Neural cell (in vitro differentiated cells): ENCODE results near the gene TMEM39A. TPM values are rescaled to one million over a fixed set of nuclear protein-coding genes. Genes with fewer than 3 reads are reported as not detected.

Experiments used
- H2AFZ ChIP-seq: fragments of 200-600, 300-800 bp; sonication (generic), shearing (Covaris generic); 2 replicates; pipeline ENCODE4 v1.6.0; 2014; ENCODE audit warnings: low read depth, mild to moderate bottlenecking, antibody characterized with exemption, low read length, moderate library complexity
- H3F3A ChIP-seq: fragments of 200-600 bp; shearing (Covaris generic); 2 replicates; pipeline ENCODE4 v1.6.1; 2016; ENCODE audit warnings: mild to moderate bottlenecking, moderate library complexity, mixed read lengths, antibody characterized with exemption, low read length; ENCODE audit not compliant: insufficient read depth, poor library complexity, severe bottlenecking
- H3K27ac ChIP-seq: fragments of 200-600, 300-800 bp; sonication (generic), shearing (Covaris generic); 2 replicates; pipeline ENCODE4 v1.5.1; 2014; ENCODE audit warnings: mild to moderate bottlenecking, low read length, moderate library complexity
- H3K27me3 ChIP-seq: fragments of 300-800, 200-600 bp; sonication (generic), shearing (Covaris generic); 2 replicates; pipeline ENCODE4 v1.6.0; 2014; ENCODE audit warnings: mild to moderate bottlenecking, low read depth, low read length, moderate library complexity; ENCODE audit not compliant: insufficient read depth
- H3K36me3 ChIP-seq: fragments of 300-800, 200-600 bp; sonication (generic), shearing (Covaris generic); 2 replicates; pipeline ENCODE4 v1.5.1; 2014; ENCODE audit warnings: mild to moderate bottlenecking, antibody characterized with exemption, low read length, moderate library complexity; ENCODE audit not compliant: insufficient read depth
- H3K4me2 ChIP-seq: fragments of 300-800, 200-600 bp; sonication (generic), shearing (Covaris generic); 2 replicates; pipeline ENCODE4 v1.6.0; 2014; ENCODE audit warnings: mild to moderate bottlenecking, low read length
- H3K4me3 ChIP-seq: fragments of 300-800, 200-600 bp; sonication (generic), shearing (Covaris generic); 2 replicates; pipeline ENCODE4 v1.5.1; 2014; ENCODE audit warnings: mild to moderate bottlenecking, low read length, moderate library complexity
- H3K79me2 ChIP-seq: fragments of 200-600 bp; shearing (Covaris generic); replicated peaks from 2 replicates; pipeline ENCODE4 v1.6.0; 2014; ENCODE audit warnings: mild to moderate bottlenecking, low read length, moderate library complexity; ENCODE audit not compliant: insufficient read depth
- H3K9ac ChIP-seq: fragments of 300-800, 200-600 bp; sonication (generic), shearing (Covaris generic); 2 replicates; pipeline ENCODE4 v1.6.1; 2016; ENCODE audit warnings: mild to moderate bottlenecking, low read length, mixed read lengths
- H3K9me2 ChIP-seq: fragments of 200-600 bp; shearing (Covaris generic); 2 replicates; pipeline ENCODE4 v1.6.1; 2016; ENCODE audit warnings: mild to moderate bottlenecking, low read length, mixed read lengths; ENCODE audit not compliant: insufficient read depth
- H3K9me3 ChIP-seq: fragments of 200-600, 300-800 bp; sonication (generic), shearing (Covaris generic); 2 replicates; pipeline ENCODE4 v1.6.1; 2016; ENCODE audit warnings: mild to moderate bottlenecking, mixed run types, low read length, moderate library complexity, mixed read lengths
- H4K20me1 ChIP-seq: fragments of 200-600 bp; shearing (Covaris generic); 2 replicates; pipeline ENCODE4 v1.6.1; 2016; ENCODE audit warnings: mild to moderate bottlenecking, mixed run types; ENCODE audit not compliant: insufficient read depth
- EP300 ChIP-seq: fragments of 450-650 bp; conservative IDR thresholded peaks from 2 replicates; pipeline ENCODE4 v1.6.1; 2014; ENCODE audit warnings: antibody characterized with exemption, mild to moderate bottlenecking, moderate library complexity; ENCODE audit not compliant: poor library complexity, severe bottlenecking
- EZH2 ChIP-seq: fragments of 200-600, 300-800 bp; shearing (Covaris generic), sonication (generic); IDR thresholded peaks from 2 replicates; pipeline ENCODE4 v1.6.1; 2014; ENCODE audit warnings: antibody characterized with exemption, low read length, borderline replicate concordance, mild to moderate bottlenecking; ENCODE audit not compliant: insufficient read depth, poor library complexity, severe bottlenecking
- MXI1 ChIP-seq: fragments of 450-650 bp; conservative IDR thresholded peaks from 2 replicates; pipeline ENCODE4 v1.6.1; 2014; ENCODE audit warnings: antibody characterized with exemption, mild to moderate bottlenecking; ENCODE audit not compliant: poor library complexity, severe bottlenecking
- POLR2AphosphoS5 ChIP-seq: IDR thresholded peaks from 2 replicates; pipeline ENCODE4 v1.6.1; 2012
- RAD21 ChIP-seq: fragments of 450-650 bp; conservative IDR thresholded peaks from 2 replicates; pipeline ENCODE4 v1.6.1; 2014; ENCODE audit warnings: antibody characterized with exemption, mild to moderate bottlenecking, moderate library complexity
- REST ChIP-seq: IDR thresholded peaks from 2 replicates; pipeline ENCODE4 v1.6.1; 2012; ENCODE audit warnings: borderline replicate concordance
- SMC3 ChIP-seq: fragments of 450-650 bp; conservative IDR thresholded peaks from 2 replicates; pipeline ENCODE4 v1.6.1; 2014; ENCODE audit warnings: antibody characterized with exemption, mild to moderate bottlenecking, moderate library complexity; ENCODE audit not compliant: poor library complexity
- TAF1 ChIP-seq: IDR thresholded peaks from 2 replicates; pipeline ENCODE4 v1.6.1; 2012; ENCODE audit warnings: low read depth
- polyA plus RNA-seq: library from polyadenylated mRNA; depleted of rRNA; stranded (reverse); fragments of >200 nt; gene quantifications from 2 replicates; pipeline ENCODE4 v1.2.3, GENCODE V29; 2014
- TF ChIP-seq, protein P1 (sequence below): fragments of 450-650 bp; IDR thresholded peaks from 2 replicates; pipeline ENCODE4 v1.5.1; 2014; ENCODE audit warnings: antibody characterized with exemption, mild to moderate bottlenecking, moderate library complexity; ENCODE audit not compliant: poor library complexity, severe bottlenecking

TMEM39A gene
- polyA plus RNA-seq, 1 donor from 2014 or later: 21.1 TPM

GRCh38 chr3:119400466-119400865, 62.9 kb downstream of the TMEM39A start:
- H3K27ac ChIP-seq: no peak overlapping the region
- no peaks in the 10 kb centered on the region for H3F3A ChIP-seq
- H3K4me2 ChIP-seq: no peak overlapping the region
- H3K79me2 ChIP-seq: no peaks in the 10 kb centered on the region
- no peaks in the 10 kb centered on the region for H4K20me1 ChIP-seq
- no peaks in the 10 kb centered on the region for H3K36me3 ChIP-seq
- H3K27me3 ChIP-seq: no peaks in the 10 kb centered on the region
- no peaks in the 10 kb centered on the region for H3K9me2 ChIP-seq
- no peaks in the 10 kb centered on the region for H3K9me3 ChIP-seq
- H2AFZ ChIP-seq: no peak overlapping the region
- TF ChIP-seq, protein P1, sequence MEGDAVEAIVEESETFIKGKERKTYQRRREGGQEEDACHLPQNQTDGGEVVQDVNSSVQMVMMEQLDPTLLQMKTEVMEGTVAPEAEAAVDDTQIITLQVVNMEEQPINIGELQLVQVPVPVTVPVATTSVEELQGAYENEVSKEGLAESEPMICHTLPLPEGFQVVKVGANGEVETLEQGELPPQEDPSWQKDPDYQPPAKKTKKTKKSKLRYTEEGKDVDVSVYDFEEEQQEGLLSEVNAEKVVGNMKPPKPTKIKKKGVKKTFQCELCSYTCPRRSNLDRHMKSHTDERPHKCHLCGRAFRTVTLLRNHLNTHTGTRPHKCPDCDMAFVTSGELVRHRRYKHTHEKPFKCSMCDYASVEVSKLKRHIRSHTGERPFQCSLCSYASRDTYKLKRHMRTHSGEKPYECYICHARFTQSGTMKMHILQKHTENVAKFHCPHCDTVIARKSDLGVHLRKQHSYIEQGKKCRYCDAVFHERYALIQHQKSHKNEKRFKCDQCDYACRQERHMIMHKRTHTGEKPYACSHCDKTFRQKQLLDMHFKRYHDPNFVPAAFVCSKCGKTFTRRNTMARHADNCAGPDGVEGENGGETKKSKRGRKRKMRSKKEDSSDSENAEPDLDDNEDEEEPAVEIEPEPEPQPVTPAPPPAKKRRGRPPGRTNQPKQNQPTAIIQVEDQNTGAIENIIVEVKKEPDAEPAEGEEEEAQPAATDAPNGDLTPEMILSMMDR: no peak
- TF ChIP-seq EZH2 (no peak), POLR2AphosphoS5 (no peak), REST (no peak), MXI1 (no peak), RAD21 (no peak), SMC3 (no peak), TAF1 (no peak), EP300 (no peak)
- no peak overlapping the region for H3K4me3 ChIP-seq
- no peak overlapping the region for H3K9ac ChIP-seq

GRCh38 chr3:119396870-119397269, 66.5 kb downstream of the TMEM39A start:
- H3K9me3 ChIP-seq: no peaks in the 10 kb centered on the region
- H3K9me2 ChIP-seq: no peaks in the 10 kb centered on the region
- H3K9ac ChIP-seq: no peak overlapping the region
- TF ChIP-seq, protein P1: no peak
- TF ChIP-seq POLR2AphosphoS5 (no peak), REST (no peak), SMC3 (no peak), RAD21 (no peak), EZH2 (no peak), MXI1 (no peak), TAF1 (no peak), EP300 (no peak)
- H3K27ac ChIP-seq: no peak overlapping the region
- no peak overlapping the region for H2AFZ ChIP-seq
- H4K20me1 ChIP-seq: no peaks in the 10 kb centered on the region
- no peaks in the 10 kb centered on the region for H3F3A ChIP-seq
- H3K4me3 ChIP-seq: no peak overlapping the region
- no peaks in the 10 kb centered on the region for H3K79me2 ChIP-seq
- H3K27me3 ChIP-seq: no peaks in the 10 kb centered on the region
- no peaks in the 10 kb centered on the region for H3K36me3 ChIP-seq
- no peak overlapping the region for H3K4me2 ChIP-seq
